ENCODE measurements around the gene SACS.
"Not testable (repeated sequence)": the region's sequence is repeated elsewhere in the genome, so short reads cannot be mapped to it uniquely, and the experiment has no call there.

The SACS gene

GRCh38 chr13:23320926-23321534, 112.5 kb downstream of the SACS start:
- no peak overlapping the region for H4K8ac ChIP-seq (ENCODE audit: low read length)
- H2BK15ac ChIP-seq (ENCODE audit: low read depth, poor library complexity, severe bottlenecking) = no peak overlapping the region
- H3K18ac ChIP-seq (ENCODE audit: low read depth in 1 of 2, low read length in 2 of 2) = no peak overlapping the region

DNA sequence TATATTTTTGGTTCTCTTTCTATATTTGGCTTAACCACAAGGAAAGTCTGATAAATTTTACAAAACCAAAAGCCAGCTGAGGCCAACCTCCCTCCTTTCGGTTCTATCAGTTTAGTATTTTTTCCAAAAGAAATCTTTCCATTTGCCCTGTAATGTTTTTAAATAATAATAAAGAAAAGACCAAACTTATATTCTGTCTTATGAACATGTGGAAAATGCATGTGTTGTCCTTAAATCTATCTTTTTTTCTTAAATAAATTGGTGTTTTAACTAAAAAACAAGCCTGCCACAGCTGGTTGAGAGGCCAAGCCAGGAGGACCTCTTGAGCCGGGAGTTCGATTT, 113.6 kb downstream of the SACS start:
- 100% methylated on average over 2 of the region's 3 CpGs for WGBS
- no peaks in the 10 kb centered on the region for H3K79me1 ChIP-seq (replicated peaks; ENCODE audit: low read length, poor library complexity, severe bottlenecking)
- no peak overlapping the region for H2BK15ac ChIP-seq (ENCODE audit: low read depth, poor library complexity, severe bottlenecking)
- H3K4ac ChIP-seq (ENCODE audit: low read depth in 1 of 2, low read length in 2 of 2) = no peak overlapping the region
- no peak overlapping the region for H3K18ac ChIP-seq (ENCODE audit: low read depth in 1 of 2, low read length in 2 of 2)
- no peak overlapping the region for H2AFZ ChIP-seq (ENCODE audit: low read depth, low read length)
- no peak overlapping the region for H3K4me2 ChIP-seq (ENCODE audit: low read length, poor library complexity, severe bottlenecking)
- no peak overlapping the region for H4K91ac ChIP-seq (ENCODE audit: low read length)
- H2BK120ac ChIP-seq (ENCODE audit: low read depth, low read length) = no peak overlapping the region
- no peaks in the 10 kb centered on the region for H3K36me3 ChIP-seq (ENCODE audit: control insufficient read depth in 1 of 2, insufficient read depth in 2 of 2, low read depth in 1 of 2, low read length in 2 of 2)
- peak overlapping the region; percentile 81 for H3K9ac ChIP-seq (ENCODE audit: low read length)
- no peak overlapping the region for H3K4me3 ChIP-seq (ENCODE audit: insufficient read depth in 1 of 2, low read depth in 1 of 2, low read length in 2 of 2)
- no peaks in the 10 kb centered on the region for H3K27me3 ChIP-seq (ENCODE audit: control insufficient read depth in 1 of 2, insufficient read depth in 1 of 2, low read length in 2 of 2)
- H2AK5ac ChIP-seq (ENCODE audit: low read length, severe bottlenecking) = peak overlapping the region; percentile 50
- no peak overlapping the region for H2BK12ac ChIP-seq (ENCODE audit: low read length in 2 of 2)
- H2BK5ac ChIP-seq (ENCODE audit: low read depth, low read length, poor library complexity, severe bottlenecking) = no peak overlapping the region
- H3K23ac ChIP-seq (ENCODE audit: low read length in 2 of 2) = no peak overlapping the region
- no peak for DNase-seq
- H3K4me1 ChIP-seq (ENCODE audit: control insufficient read depth, insufficient read depth, low read depth, low read length) = peaks cover 18% of the 10 kb centered on the region
- H3K14ac ChIP-seq (ENCODE audit: low read length in 2 of 2) = no peak overlapping the region
- peak overlapping the region; percentile 88 for H3K27ac ChIP-seq (ENCODE audit: low read length, poor library complexity, severe bottlenecking)
- H3K9me3 ChIP-seq (ENCODE audit: control insufficient read depth, low read length) = no peaks in the 10 kb centered on the region
- no peak overlapping the region for H4K8ac ChIP-seq (ENCODE audit: low read length)

More at GRCh38 chr13:23320926-23321534, 112.5 kb downstream of the SACS start:
- H3K9ac ChIP-seq (ENCODE audit: low read length) = peak overlapping the region; percentile 83
- no peak overlapping the region for H3K4me2 ChIP-seq (ENCODE audit: low read length, poor library complexity, severe bottlenecking)
- no peak overlapping the region for H2BK12ac ChIP-seq (ENCODE audit: low read length in 2 of 2)
- peak overlapping the region; percentile 98 for H3K27ac ChIP-seq (ENCODE audit: low read length, poor library complexity, severe bottlenecking)
- H2BK5ac ChIP-seq (ENCODE audit: low read depth, low read length, poor library complexity, severe bottlenecking) = peak overlapping the region; percentile 98
- no peak overlapping the region for H3K14ac ChIP-seq (ENCODE audit: low read length in 2 of 2)
- peaks cover 18% of the 10 kb centered on the region for H3K4me1 ChIP-seq (ENCODE audit: control insufficient read depth, insufficient read depth, low read depth, low read length)
- no peak overlapping the region for H3K23ac ChIP-seq (ENCODE audit: low read length in 2 of 2)
- H3K4me3 ChIP-seq (ENCODE audit: insufficient read depth in 1 of 2, low read depth in 1 of 2, low read length in 2 of 2) = peak overlapping the region in 1 of 2 experiments; percentile 55
- no peak overlapping the region for H3K4ac ChIP-seq (ENCODE audit: low read depth in 1 of 2, low read length in 2 of 2)
- H3K36me3 ChIP-seq (ENCODE audit: control insufficient read depth in 1 of 2, insufficient read depth in 2 of 2, low read depth in 1 of 2, low read length in 2 of 2) = no peaks in the 10 kb centered on the region
- H2AFZ ChIP-seq (ENCODE audit: low read depth, low read length) = no peak overlapping the region
- 14% methylated on average over 3 of the region's 4 CpGs for WGBS
- H2BK120ac ChIP-seq (ENCODE audit: low read depth, low read length) = no peak overlapping the region
- H3K79me1 ChIP-seq (replicated peaks; ENCODE audit: low read length, poor library complexity, severe bottlenecking) = no peaks in the 10 kb centered on the region
- H4K91ac ChIP-seq (ENCODE audit: low read length) = no peak overlapping the region
- H2AK5ac ChIP-seq (ENCODE audit: low read length, severe bottlenecking) = peak overlapping the region; percentile 92
- no peaks in the 10 kb centered on the region for H3K9me3 ChIP-seq (ENCODE audit: control insufficient read depth, low read length)
- DNase-seq = peak; percentile 17
- no peaks in the 10 kb centered on the region for H3K27me3 ChIP-seq (ENCODE audit: control insufficient read depth in 1 of 2, insufficient read depth in 1 of 2, low read length in 2 of 2)

GRCh38 chr13:23314837-23315236, 118.7 kb downstream of the SACS start:
- not testable (repeated sequence) for H3K9me3 ChIP-seq (ENCODE audit: control insufficient read depth, low read length); H4K8ac ChIP-seq (ENCODE audit: low read length); H3K27me3 ChIP-seq (ENCODE audit: control insufficient read depth in 1 of 2, insufficient read depth in 1 of 2, low read length in 2 of 2); H2BK120ac ChIP-seq (ENCODE audit: low read depth, low read length); H2BK15ac ChIP-seq (ENCODE audit: low read depth, poor library complexity, severe bottlenecking); H3K23ac ChIP-seq (ENCODE audit: low read length in 2 of 2); H4K91ac ChIP-seq (ENCODE audit: low read length); H3K4ac ChIP-seq (ENCODE audit: low read depth in 1 of 2, low read length in 2 of 2); H3K79me1 ChIP-seq (replicated peaks; ENCODE audit: low read length, poor library complexity, severe bottlenecking); H3K36me3 ChIP-seq (ENCODE audit: control insufficient read depth in 1 of 2, insufficient read depth in 2 of 2, low read depth in 1 of 2, low read length in 2 of 2); H3K27ac ChIP-seq (ENCODE audit: low read length, poor library complexity, severe bottlenecking); H2AFZ ChIP-seq (ENCODE audit: low read depth, low read length); DNase-seq; H2BK12ac ChIP-seq (ENCODE audit: low read length in 2 of 2); H3K14ac ChIP-seq (ENCODE audit: low read length in 2 of 2); H3K4me2 ChIP-seq (ENCODE audit: low read length, poor library complexity, severe bottlenecking); H2BK5ac ChIP-seq (ENCODE audit: low read depth, low read length, poor library complexity, severe bottlenecking); H3K18ac ChIP-seq (ENCODE audit: low read depth in 1 of 2, low read length in 2 of 2); H3K9ac ChIP-seq (ENCODE audit: low read length); H3K4me1 ChIP-seq (ENCODE audit: control insufficient read depth, insufficient read depth, low read depth, low read length); H3K4me3 ChIP-seq (ENCODE audit: insufficient read depth in 1 of 2, low read depth in 1 of 2, low read length in 2 of 2); H2AK5ac ChIP-seq (ENCODE audit: low read length, severe bottlenecking)
- 91% methylated on average over 6 of the region's 6 CpGs for WGBS

GRCh38 chr13:23292586-23292985, 140.9 kb downstream of the SACS start:
- Histone ChIP-seq H3K18ac (ENCODE audit: low read depth in 1 of 2, low read length in 2 of 2) (no peak overlapping the region), H3K9ac (ENCODE audit: low read length) (no peak overlapping the region), H3K4me1 (ENCODE audit: control insufficient read depth, insufficient read depth, low read depth, low read length) (no peaks in the 10 kb centered on the region), H4K91ac (ENCODE audit: low read length) (no peak overlapping the region), H2BK15ac (ENCODE audit: low read depth, poor library complexity, severe bottlenecking) (no peak overlapping the region), H3K27me3 (ENCODE audit: control insufficient read depth in 1 of 2, insufficient read depth in 1 of 2, low read length in 2 of 2) (no peaks in the 10 kb centered on the region), H3K4me3 (ENCODE audit: insufficient read depth in 1 of 2, low read depth in 1 of 2, low read length in 2 of 2) (no peak overlapping the region), H2BK12ac (ENCODE audit: low read length in 2 of 2) (no peak overlapping the region), H2BK120ac (ENCODE audit: low read depth, low read length) (no peak overlapping the region), H2AK5ac (ENCODE audit: low read length, severe bottlenecking) (no peak overlapping the region), H2BK5ac (ENCODE audit: low read depth, low read length, poor library complexity, severe bottlenecking) (no peak overlapping the region), H2AFZ (ENCODE audit: low read depth, low read length) (no peak overlapping the region), H3K4ac (ENCODE audit: low read depth in 1 of 2, low read length in 2 of 2) (no peak overlapping the region), H4K8ac (ENCODE audit: low read length) (no peak overlapping the region), H3K4me2 (ENCODE audit: low read length, poor library complexity, severe bottlenecking) (no peak overlapping the region), H3K27ac (ENCODE audit: low read length, poor library complexity, severe bottlenecking) (no peak overlapping the region), H3K14ac (ENCODE audit: low read length in 2 of 2) (no peak overlapping the region), H3K36me3 (ENCODE audit: control insufficient read depth in 1 of 2, insufficient read depth in 2 of 2, low read depth in 1 of 2, low read length in 2 of 2) (no peaks in the 10 kb centered on the region), H3K79me1 (replicated peaks; ENCODE audit: low read length, poor library complexity, severe bottlenecking) (no peaks in the 10 kb centered on the region), H3K9me3 (ENCODE audit: control insufficient read depth, low read length) (no peaks in the 10 kb centered on the region), H3K23ac (ENCODE audit: low read length in 2 of 2) (no peak overlapping the region)
- no peak for DNase-seq
- WGBS = no CpG with 5 or more reads among the region's 1 CpG

All from mesenchymal stem cell (in vitro differentiated cells and primary cell).